IMR-90 (cell line): ENCODE data around the gene PAX9. TPM values are rescaled to one million over a fixed set of nuclear protein-coding genes. Genes with fewer than 3 reads are reported as not detected.

ENCODE experiments used
- ATAC-seq: fragments of 200-7000 bp; cut with Tn5 transposase; 2 replicates; pipeline ENCODE4 v1.9.1; 2020; ENCODE audit warnings: low read depth, mild to moderate bottlenecking, moderate library complexity
- BruUV-seq: library from RNA; stranded (reverse); fragments of 400-500 nt; replicated peaks from 2 replicates; lab custom pipeline; 2021; lab: Mats Ljungman, UMichigan
- CTCF ChIA-PET: fragments of 300-600 bp; formaldehyde crosslinking; extraction: SDS; loops from one replicate; lab custom pipeline; 2021; ENCODE audit warnings: antibody characterized with exemption; lab: Yijun Ruan, JAX
- POLR2A ChIA-PET: fragments of 300-600 bp; sonication (Branson Sonifier 250); formaldehyde crosslinking; loops from one replicate; lab custom pipeline; 2022; ENCODE audit warnings: antibody characterized with exemption; ENCODE audit not compliant: unreplicated experiment; lab: Charles Lee
- DNase-seq: peaks from one replicate; pipeline ENCODE4 v3.0.0; 2013
- H2AFZ ChIP-seq: replicated peaks from 2 replicates; pipeline ENCODE3; 2013; ENCODE audit warnings: low read length, mild to moderate bottlenecking; ENCODE audit not compliant: poor library complexity
- H2AK5ac ChIP-seq: 2 replicates; pipeline ENCODE4 v1.6.1; 2013; ENCODE audit warnings: low read depth, low read length, inconsistent platforms
- H2AK9ac ChIP-seq: replicated peaks from 2 replicates; pipeline ENCODE3; 2013; ENCODE audit warnings: mild to moderate bottlenecking, low read depth, low read length, moderate library complexity; ENCODE audit not compliant: poor library complexity
- H2BK120ac ChIP-seq: 2 replicates; pipeline ENCODE4 v1.6.1; 2013; ENCODE audit warnings: low read depth, low read length, inconsistent platforms
- H2BK15ac ChIP-seq: 3 replicates; pipeline ENCODE4 v1.6.1; 2013; ENCODE audit warnings: low read depth, low read length, inconsistent platforms
- H2BK20ac ChIP-seq: 2 replicates; pipeline ENCODE4 v1.6.1; 2013; ENCODE audit warnings: low read depth, mild to moderate bottlenecking, inconsistent platforms, low read length, moderate library complexity
- H2BK5ac ChIP-seq: 2 replicates; pipeline ENCODE4 v1.6.1; 2013; ENCODE audit warnings: mild to moderate bottlenecking, low read depth, low read length, inconsistent platforms; ENCODE audit not compliant: poor library complexity, severe bottlenecking
- H3K14ac ChIP-seq: replicated peaks from 2 replicates; pipeline ENCODE4 v1.6.1; 2013; ENCODE audit warnings: low read depth, low read length, inconsistent platforms
- H3K18ac ChIP-seq: 2 replicates; pipeline ENCODE4 v1.6.1; 2013; ENCODE audit warnings: low read depth, low read length, control low read depth
- H3K23ac ChIP-seq: 2 replicates; pipeline ENCODE4 v1.6.1; 2013; ENCODE audit warnings: low read depth, low read length, inconsistent platforms
- H3K27ac ChIP-seq: 2 replicates; pipeline ENCODE4 v1.5.1; 2013; ENCODE audit warnings: mild to moderate bottlenecking, control low read depth, low read length; ENCODE audit not compliant: insufficient read depth
- H3K27me3 ChIP-seq: 2 replicates; pipeline ENCODE4 v1.6.1; 2013; ENCODE audit warnings: low read length; ENCODE audit not compliant: control insufficient read depth, insufficient read depth
- H3K36me3 ChIP-seq: 2 replicates; pipeline ENCODE4 v1.6.1; 2013; ENCODE audit warnings: low read length, mixed read lengths; ENCODE audit not compliant: control insufficient read depth, insufficient read depth
- H3K4ac ChIP-seq: 2 replicates; pipeline ENCODE4 v1.6.1; 2013; ENCODE audit warnings: low read depth, low read length, inconsistent platforms
- H3K4me1 ChIP-seq: 2 replicates; pipeline ENCODE4 v1.6.1; 2013; ENCODE audit warnings: low read length, mixed read lengths; ENCODE audit not compliant: control insufficient read depth, insufficient read depth
- H3K4me2 ChIP-seq: 2 replicates; pipeline ENCODE4 v1.6.1; 2013; ENCODE audit warnings: low read depth, mild to moderate bottlenecking, control low read depth, low read length, moderate library complexity
- H3K4me3 ChIP-seq: 2 replicates; pipeline ENCODE4 v1.5.1; 2013; ENCODE audit warnings: low read depth, mild to moderate bottlenecking, control low read depth, low read length, moderate library complexity; ENCODE audit not compliant: insufficient read depth
- H3K56ac ChIP-seq: 2 replicates; pipeline ENCODE4 v1.6.1; 2013; ENCODE audit warnings: low read length, inconsistent platforms; ENCODE audit not compliant: insufficient read depth; ENCODE audit errors: extremely low read depth
- H3K79me1 ChIP-seq, 2 experiments: 2 replicates each; pipeline ENCODE4 v1.6.1; 2013; ENCODE audit warnings: low read length in 2 of 2, inconsistent platforms in 1 of 2, low read depth in 1 of 2
- H3K9ac ChIP-seq: 2 replicates; pipeline ENCODE4 v1.6.1; 2013; ENCODE audit warnings: low read depth, low read length, control low read depth
- H3K9me1 ChIP-seq: 2 replicates; pipeline ENCODE4 v1.6.1; 2013; ENCODE audit warnings: low read length, inconsistent platforms; ENCODE audit not compliant: insufficient read depth
- H3K9me3 ChIP-seq: 2 replicates; pipeline ENCODE4 v1.6.1; 2013; ENCODE audit warnings: low read length; ENCODE audit not compliant: control insufficient read depth, insufficient read depth
- H4K20me1 ChIP-seq: 2 replicates; pipeline ENCODE4 v1.6.1; 2013; ENCODE audit warnings: low read length, inconsistent platforms; ENCODE audit not compliant: insufficient read depth
- H4K5ac ChIP-seq: 2 replicates; pipeline ENCODE4 v1.6.1; 2013; ENCODE audit warnings: mild to moderate bottlenecking, low read depth, low read length, control low read depth
- H4K8ac ChIP-seq, 2 experiments: 2 replicates each; pipeline ENCODE4 v1.6.1; 2013; ENCODE audit warnings: low read depth in 2 of 2, low read length in 2 of 2, control low read depth in 1 of 2, inconsistent platforms in 1 of 2
- H4K91ac ChIP-seq: 2 replicates; pipeline ENCODE4 v1.6.1; 2013; ENCODE audit warnings: low read depth, low read length, inconsistent platforms; ENCODE audit not compliant: insufficient read depth
- MAFK ChIP-seq: IDR thresholded peaks from 2 replicates; pipeline ENCODE4 v1.6.1; 2012; ENCODE audit warnings: low read depth, low read length, improper control_type of control experiment
- WGBS, 2 experiments: methylation state at CpG; one replicate each; pipeline versions ENCODE4 v1.1.5 to v1.1.7; 2013; ENCODE audit warnings: missing lambda C conversion rate in 2 of 2; ENCODE audit not compliant: insufficient read length in 1 of 2; ENCODE audit errors: extremely low coverage in 2 of 2; 5-methylcytosine and 5-hydroxymethylcytosine counted together
- dilution Hi-C: fragments of 300-500 bp; cut with HindIII; formaldehyde crosslinking; loops from one replicate; pipeline ENCODE4 v1.14.3; 2018; ENCODE audit warnings: low sequenced_read_pairs; ENCODE audit not compliant: unreplicated experiment
- in situ Hi-C: fragments of 300-500 bp; cut with MboI; formaldehyde crosslinking; loops from 3 replicates; pipeline ENCODE4 v1.14.3; 2019; ENCODE audit warnings: low sequenced_read_pairs, inconsistent platforms, mixed read lengths
- intact Hi-C: fragments of 100-400 bp; cut with micrococcal nuclease; formaldehyde crosslinking; loops from 2 replicates; pipeline ENCODE4 v1.10.0; 2022
- polyA plus RNA-seq, 3 experiments: library from polyadenylated mRNA; depleted of rRNA; stranded (reverse); fragments of >200 nt; gene quantifications; 2 replicates each; pipeline ENCODE4 v1.2.3, GENCODE V29; 2012; ENCODE audit warnings: low replicate concordance in 1 of 3
- total RNA-seq: library from RNA; depleted of rRNA; stranded (reverse); fragments of >200 nt; gene quantifications from 2 replicates; pipeline ENCODE4 v1.2.3, GENCODE V29; 2012
- TF ChIP-seq, protein P1 (sequence below): conservative IDR thresholded peaks from 2 replicates; pipeline ENCODE4 v1.5.1; 2012; ENCODE audit warnings: mild to moderate bottlenecking, low read depth, low read length, improper control_type of control experiment

Gene PAX9
- total and polyA plus RNA-seq, 2 of the 4 experiments (the other 2 are of a cell fraction) = not detected

DNA sequence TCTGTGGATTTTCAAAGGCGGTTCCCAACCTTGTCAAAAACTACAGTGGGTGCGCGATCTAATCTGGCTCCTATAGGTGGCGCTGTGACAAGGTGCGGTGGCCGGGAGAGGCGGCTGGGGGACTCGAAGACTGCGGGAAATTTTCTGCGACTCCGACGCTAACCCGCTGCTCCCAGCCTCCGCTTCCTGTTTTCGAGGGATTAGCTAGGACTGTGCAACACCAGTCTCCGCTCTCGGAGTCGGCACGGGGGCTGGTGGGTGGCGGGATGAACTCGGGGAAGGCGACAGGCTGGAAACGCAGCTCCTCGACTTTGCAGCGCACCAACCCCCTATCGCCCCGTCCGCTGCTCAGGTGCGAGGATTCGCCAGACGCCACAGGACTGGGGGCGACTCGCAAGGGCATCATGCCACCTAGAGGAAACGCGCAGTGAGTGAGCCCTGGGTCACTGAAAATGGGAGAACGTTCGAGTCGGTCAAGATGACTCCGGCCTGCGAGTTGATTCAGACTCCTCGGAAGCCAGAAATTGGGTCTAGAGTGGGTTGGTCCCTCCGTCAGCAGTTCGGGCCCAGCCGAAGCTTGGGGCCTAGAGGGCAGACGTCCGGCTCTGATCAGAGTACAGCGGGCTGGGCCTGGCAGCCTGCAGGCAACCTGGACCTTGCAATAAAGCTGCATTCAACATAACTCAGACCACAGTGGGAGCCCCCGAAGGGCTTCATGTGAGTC, 5.5 kb upstream of the PAX9 start:
- Histone ChIP-seq H2BK20ac (no peak overlapping the region), H3K4ac (no peak overlapping the region), H3K56ac (no peak overlapping the region), H2AFZ (peak overlapping the region; percentile 69), H3K27me3 (peaks cover 86% of the 10 kb centered on the region), H3K18ac (no peak overlapping the region), H4K5ac (no peak overlapping the region), H4K91ac (no peak overlapping the region), H3K9me3 (peaks cover 7% of the 10 kb centered on the region), H3K27ac (no peak overlapping the region), H2BK5ac (no peak overlapping the region), H2AK5ac (no peak overlapping the region), H3K23ac (no peak overlapping the region), H3K4me2 (0 out of 2 replicates have a peak overlapping the region, but pooled peaks have one; percentile 1), H2BK120ac (no peak overlapping the region), H4K8ac (no peak overlapping the region), H2AK9ac (no peak overlapping the region), H3K9me1 (no peaks in the 10 kb centered on the region), H4K20me1 (no peaks in the 10 kb centered on the region; the same call in 1 of the 2 replicates), H3K14ac (no peak overlapping the region), H3K79me1 (no peaks in the 10 kb centered on the region), H2BK15ac (no peak overlapping the region), H3K4me3 (no peak overlapping the region), H3K4me1 (peaks cover 3% of the 10 kb centered on the region; the same call in 1 of the 2 replicates), H3K36me3 (no peaks in the 10 kb centered on the region), H3K9ac (no peak overlapping the region)
- TF ChIP-seq, protein P1, sequence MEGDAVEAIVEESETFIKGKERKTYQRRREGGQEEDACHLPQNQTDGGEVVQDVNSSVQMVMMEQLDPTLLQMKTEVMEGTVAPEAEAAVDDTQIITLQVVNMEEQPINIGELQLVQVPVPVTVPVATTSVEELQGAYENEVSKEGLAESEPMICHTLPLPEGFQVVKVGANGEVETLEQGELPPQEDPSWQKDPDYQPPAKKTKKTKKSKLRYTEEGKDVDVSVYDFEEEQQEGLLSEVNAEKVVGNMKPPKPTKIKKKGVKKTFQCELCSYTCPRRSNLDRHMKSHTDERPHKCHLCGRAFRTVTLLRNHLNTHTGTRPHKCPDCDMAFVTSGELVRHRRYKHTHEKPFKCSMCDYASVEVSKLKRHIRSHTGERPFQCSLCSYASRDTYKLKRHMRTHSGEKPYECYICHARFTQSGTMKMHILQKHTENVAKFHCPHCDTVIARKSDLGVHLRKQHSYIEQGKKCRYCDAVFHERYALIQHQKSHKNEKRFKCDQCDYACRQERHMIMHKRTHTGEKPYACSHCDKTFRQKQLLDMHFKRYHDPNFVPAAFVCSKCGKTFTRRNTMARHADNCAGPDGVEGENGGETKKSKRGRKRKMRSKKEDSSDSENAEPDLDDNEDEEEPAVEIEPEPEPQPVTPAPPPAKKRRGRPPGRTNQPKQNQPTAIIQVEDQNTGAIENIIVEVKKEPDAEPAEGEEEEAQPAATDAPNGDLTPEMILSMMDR = peak; percentile 32; the same call in 1 of the 2 replicates
- TF ChIP-seq MAFK = no peak
- DNase-seq (no peak), ATAC-seq (no peak)
- WGBS, 2 experiments = 3% methylated on average over 20 of the region's 48 CpGs; no CpG with 5 or more reads in 1 of the 2 experiments
- dilution Hi-C loops (no loop called here), in situ Hi-C loops (loop anchor here (10.0 kb wide), 1 partner anchor 489 kb away; no protein-coding TSS in a partner anchor), intact Hi-C loops (no loop called here)
- CTCF ChIA-PET = interaction anchor here (0.8 kb wide), 1 partner anchor 133 kb away, joined by 3 read pairs; no protein-coding TSS in a partner anchor
- POLR2A ChIA-PET = no interaction called here
- BruUV-seq = no TSS peak
